Tibial nerve (tissue), 4 donors: Measurements from ENCODE around the gene GABPB1.

Source experiments
- CTCF ChIP-seq, 5 experiments: fragments of 200-600 bp in 3 of 5; fragments of 450-650 bp in 2 of 5; sonication (generic) in 3 of 5; IDR thresholded peaks; one replicate each; pipeline ENCODE4 v1.5.1; 2016 to 2019; ENCODE audit warnings: antibody characterized with exemption in 5 of 5, mild to moderate bottlenecking in 3 of 5, moderate library complexity in 2 of 5
- EP300 ChIP-seq, 2 donors: sonication (generic); formaldehyde crosslinking; IDR thresholded peaks; one replicate each; pipeline ENCODE4 v1.6.1; 2017; ENCODE audit warnings: antibody characterized with exemption in 2 of 2, mild to moderate bottlenecking in 1 of 2
- POLR2A ChIP-seq, 2 donors: fragments of 450-650 bp; IDR thresholded peaks; one replicate each; pipeline ENCODE4 v1.6.1; 2017; ENCODE audit warnings: antibody characterized with exemption in 2 of 2, mild to moderate bottlenecking in 2 of 2, moderate library complexity in 2 of 2

- TF ChIP-seq CTCF (IDR thresholded peaks at IDR 0.05) (peak in 1 of 5 experiments; percentile 15), POLR2A (IDR thresholded peaks at IDR 0.05) (peak; percentile 60 to 71), EP300 (IDR thresholded peaks at IDR 0.05) (peak in 1 of 2 donors; percentile 91)
These were observed at the start of gene GABPB1 for GRCh38 chr15:50354838-50355618.
